Measurements from ENCODE around the gene OTUD4. TPM values are rescaled to one million over a fixed set of nuclear protein-coding genes. Genes with fewer than 3 reads are reported as not detected.

OTUD4 gene
- total RNA-seq, 1 donor from 2014 or later: 37.6 TPM

GRCh38 chr4:145217349-145217748 is 37.0 kb upstream of the OTUD4 start:
- no peaks in the 10 kb centered on the region for H3K36me3 ChIP-seq
- H3K27ac ChIP-seq (replicated peaks): no peak overlapping the region
- H3K4me1 ChIP-seq: no peaks in the 10 kb centered on the region
- no peak for DNase-seq
- intact Hi-C loops (cut with micrococcal nuclease): loop anchor here (5.0 kb wide), 1 partner anchor 390 kb away; no protein-coding TSS in a partner anchor
- no peak overlapping the region for H3K4me3 ChIP-seq
- no peak for TF ChIP-seq CTCF (IDR thresholded peaks at IDR 0.05; ENCODE audit: borderline replicate concordance)
- no peaks in the 10 kb centered on the region for H3K9me3 ChIP-seq (replicated peaks)
- H3K27me3 ChIP-seq (ENCODE audit: low read depth): no peaks in the 10 kb centered on the region

GRCh38 chr4:145216535-145216934 is 36.1 kb upstream of the OTUD4 start:
- Histone ChIP-seq H3K4me3 (no peak overlapping the region), H3K36me3 (no peaks in the 10 kb centered on the region), H3K4me1 (no peaks in the 10 kb centered on the region), H3K27ac (replicated peaks) (no peak overlapping the region), H3K27me3 (ENCODE audit: low read depth) (no peaks in the 10 kb centered on the region), H3K9me3 (replicated peaks) (no peaks in the 10 kb centered on the region)
- intact Hi-C loops (cut with micrococcal nuclease): loop anchor here (5.0 kb wide), 1 partner anchor 391 kb away; no protein-coding TSS in a partner anchor
- DNase-seq: no peak
- TF ChIP-seq CTCF (IDR thresholded peaks at IDR 0.05; ENCODE audit: borderline replicate concordance): peak; percentile 61

GRCh38 chr4:145213245-145213644 is 32.9 kb upstream of the OTUD4 start:
- H3K4me1 ChIP-seq: no peaks in the 10 kb centered on the region
- TF ChIP-seq CTCF (IDR thresholded peaks at IDR 0.05; ENCODE audit: borderline replicate concordance): no peak

GRCh38 chr4:145207934-145208333 is 27.5 kb upstream of the OTUD4 start:
- TF ChIP-seq CTCF (IDR thresholded peaks at IDR 0.05; ENCODE audit: borderline replicate concordance): no peak
- intact Hi-C loops (cut with micrococcal nuclease): no loop called here
- Histone ChIP-seq H3K4me3 (no peak overlapping the region), H3K36me3 (no peaks in the 10 kb centered on the region), H3K27me3 (ENCODE audit: low read depth) (no peaks in the 10 kb centered on the region), H3K9me3 (replicated peaks) (no peaks in the 10 kb centered on the region), H3K4me1 (no peaks in the 10 kb centered on the region), H3K27ac (replicated peaks) (no peak overlapping the region)
- no peak for DNase-seq

More at GRCh38 chr4:145213245-145213644, 32.9 kb upstream of the OTUD4 start:
- Histone ChIP-seq H3K9me3 (replicated peaks) (no peaks in the 10 kb centered on the region), H3K4me3 (no peak overlapping the region), H3K36me3 (no peaks in the 10 kb centered on the region), H3K27me3 (ENCODE audit: low read depth) (no peaks in the 10 kb centered on the region), H3K27ac (replicated peaks) (no peak overlapping the region)
- intact Hi-C loops (cut with micrococcal nuclease): no loop called here
- DNase-seq: no peak

- Histone ChIP-seq H3K27me3 (ENCODE audit: low read depth) (no peaks in the 10 kb centered on the region), H3K4me1 (no peaks in the 10 kb centered on the region), H3K4me3 (no peak overlapping the region), H3K9me3 (replicated peaks) (no peaks in the 10 kb centered on the region), H3K36me3 (no peaks in the 10 kb centered on the region), H3K27ac (replicated peaks) (no peak overlapping the region)
- TF ChIP-seq CTCF (IDR thresholded peaks at IDR 0.05; ENCODE audit: borderline replicate concordance): no peak
- DNase-seq: no peak
- intact Hi-C loops (cut with micrococcal nuclease): no loop called here
Observed at GRCh38 chr4:145203410-145203809, 23.0 kb upstream of the OTUD4 start.

All from left ventricle myocardium inferior (tissue), 1 donor.